Right renal pelvis (tissue), 4 donors: ENCODE measurements around the gene PRDM16. TPM values are rescaled to one million over a fixed set of nuclear protein-coding genes. Genes with fewer than 3 reads are reported as not detected.

Experiments
- DNase-seq, 4 donors: peaks; one replicate each; pipeline ENCODE4 v3.0.0-alpha.2; 2013; ENCODE audit warnings: low read depth in 4 of 4, low spot score in 3 of 4, missing footprints in 1 of 4
- polyA plus RNA-seq, 4 donors: library from polyadenylated mRNA; unstranded; fragments of 120-200 nt; gene quantifications; one replicate each; pipeline ENCODE4 v1.2.1, GENCODE V29; 2013; ENCODE audit not compliant: insufficient read length in 4 of 4

PRDM16 gene
- polyA plus RNA-seq, 4 donors = 6.0 to 8.1 (median 7.0) TPM

DNA sequence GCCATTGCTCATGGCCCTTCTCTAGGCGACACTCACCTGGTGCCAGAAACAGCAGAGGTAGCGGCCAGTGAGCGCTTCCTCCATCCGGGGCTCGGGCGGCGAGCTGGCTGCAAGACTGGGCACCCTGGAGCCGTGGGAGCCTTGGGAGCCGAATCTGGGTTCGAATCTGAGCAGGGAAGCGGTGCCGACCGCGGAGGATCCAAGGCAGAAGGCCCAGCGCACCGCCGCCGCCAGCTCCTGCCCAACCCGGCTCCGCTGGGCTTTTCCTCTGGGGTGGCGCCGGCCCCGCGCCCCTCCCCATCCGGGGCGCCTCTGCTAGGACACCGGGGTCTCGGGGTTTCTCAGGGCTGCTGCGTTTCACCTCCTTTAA is 1.7 kb upstream of the PRDM16 start:
- no peak for DNase-seq

DNA sequence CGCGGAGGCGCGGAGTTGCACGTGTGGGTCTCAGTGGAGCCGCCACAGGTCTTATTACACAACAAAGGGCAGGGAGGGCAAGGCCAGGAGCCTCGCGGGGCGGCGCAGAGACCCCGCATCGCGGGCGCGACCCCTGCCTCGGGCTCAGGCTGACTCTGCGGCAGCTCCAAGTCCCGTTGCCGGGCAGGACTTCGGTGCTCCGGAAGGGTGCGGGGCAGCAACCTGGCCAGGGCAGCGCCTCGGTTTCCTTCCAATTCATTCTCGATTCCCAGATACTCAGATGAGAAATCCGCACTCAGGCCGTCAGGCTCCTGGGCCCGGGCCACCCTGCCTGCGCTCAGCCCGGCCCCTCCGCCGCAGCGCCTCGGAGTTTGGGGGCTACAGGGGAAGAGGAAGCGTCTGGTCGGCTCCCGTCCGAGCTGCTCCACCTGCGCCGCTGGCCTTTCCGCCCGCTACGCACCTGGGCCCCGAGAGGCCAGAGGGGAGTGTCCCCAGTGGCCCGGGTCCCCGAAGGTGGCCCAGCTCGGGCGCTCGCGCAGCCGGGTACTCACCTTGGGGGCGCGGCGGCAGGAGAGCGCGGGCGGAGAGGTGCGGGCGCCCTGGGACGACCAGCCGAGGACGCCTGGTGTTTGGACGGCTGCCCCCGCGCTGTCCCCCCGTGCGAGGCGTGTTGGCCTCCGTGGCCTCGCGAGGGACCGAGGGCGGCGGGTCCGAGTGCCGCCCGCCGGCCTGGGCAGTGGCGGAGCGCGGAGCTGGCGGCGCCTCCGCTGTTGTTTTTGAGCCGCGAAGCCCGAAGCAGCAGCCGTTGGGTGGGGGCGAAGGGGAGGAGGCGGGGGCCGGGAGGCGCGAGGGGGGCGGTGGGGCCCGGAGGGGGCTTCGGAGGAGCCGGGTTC is 1.1 kb upstream of the PRDM16 start:
- DNase-seq = no peak

DNA sequence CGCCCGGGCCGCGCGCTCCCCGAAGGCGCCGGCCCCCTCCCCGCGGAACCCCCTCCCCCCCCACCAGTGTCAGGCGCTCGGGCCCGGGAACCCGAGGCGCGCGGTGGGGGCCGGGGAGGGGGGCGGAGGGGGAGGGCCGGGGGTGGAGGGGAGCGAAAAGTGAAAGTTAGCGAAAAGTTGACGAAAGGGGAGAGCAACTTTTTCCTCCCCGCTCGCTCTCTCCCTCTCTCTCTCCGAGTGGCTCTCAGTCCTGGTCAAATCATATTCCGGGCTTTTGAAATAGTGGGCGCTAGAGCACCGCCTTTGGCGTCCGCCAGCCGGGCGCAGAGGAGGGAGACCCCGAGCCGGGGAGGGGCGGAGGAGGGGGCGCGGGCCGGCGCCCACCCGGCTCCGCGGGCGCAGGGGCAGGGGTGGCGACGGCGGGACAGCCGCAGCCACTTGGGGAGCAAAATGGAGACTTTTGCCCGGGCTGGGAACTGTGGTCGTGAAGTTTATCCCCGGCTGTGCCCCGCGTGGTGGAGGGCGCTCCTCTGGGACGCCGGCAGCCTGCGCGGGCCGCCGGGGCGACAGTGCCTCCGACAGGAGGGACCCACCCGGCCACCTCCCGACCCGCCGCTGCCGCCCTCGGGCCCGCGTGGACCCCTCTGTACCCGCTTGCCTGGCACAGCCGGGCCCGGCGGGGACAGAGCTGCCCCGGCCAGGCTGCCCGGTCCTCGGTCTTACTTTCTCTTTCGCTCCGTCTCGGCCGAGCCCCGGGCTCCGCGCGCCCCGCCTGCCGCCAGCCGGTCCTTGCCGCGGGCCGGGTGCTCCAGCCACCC is 697 bp downstream of the PRDM16 start:
- peak in 3 of 4 donors; percentile 57 to 67 (median 65) for DNase-seq

DNA sequence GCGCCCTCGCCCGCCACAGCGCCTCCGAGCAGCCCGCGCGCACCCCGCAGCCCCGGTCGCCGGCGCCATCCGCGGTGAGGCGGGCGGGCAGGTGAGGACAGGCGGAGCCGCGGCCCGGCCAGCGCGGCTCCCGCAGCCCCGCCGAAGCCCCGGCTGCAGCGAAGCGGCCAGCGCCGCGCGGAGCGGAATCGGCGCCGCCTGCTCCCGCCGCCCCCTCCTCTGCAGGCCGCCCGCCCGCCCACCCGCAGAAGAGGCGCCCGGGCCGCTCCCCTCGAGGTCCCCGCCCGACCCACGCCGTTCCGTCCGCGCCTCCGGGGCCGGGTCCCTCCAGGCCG is 1.3 kb downstream of the PRDM16 start:
- no peak for DNase-seq

DNA sequence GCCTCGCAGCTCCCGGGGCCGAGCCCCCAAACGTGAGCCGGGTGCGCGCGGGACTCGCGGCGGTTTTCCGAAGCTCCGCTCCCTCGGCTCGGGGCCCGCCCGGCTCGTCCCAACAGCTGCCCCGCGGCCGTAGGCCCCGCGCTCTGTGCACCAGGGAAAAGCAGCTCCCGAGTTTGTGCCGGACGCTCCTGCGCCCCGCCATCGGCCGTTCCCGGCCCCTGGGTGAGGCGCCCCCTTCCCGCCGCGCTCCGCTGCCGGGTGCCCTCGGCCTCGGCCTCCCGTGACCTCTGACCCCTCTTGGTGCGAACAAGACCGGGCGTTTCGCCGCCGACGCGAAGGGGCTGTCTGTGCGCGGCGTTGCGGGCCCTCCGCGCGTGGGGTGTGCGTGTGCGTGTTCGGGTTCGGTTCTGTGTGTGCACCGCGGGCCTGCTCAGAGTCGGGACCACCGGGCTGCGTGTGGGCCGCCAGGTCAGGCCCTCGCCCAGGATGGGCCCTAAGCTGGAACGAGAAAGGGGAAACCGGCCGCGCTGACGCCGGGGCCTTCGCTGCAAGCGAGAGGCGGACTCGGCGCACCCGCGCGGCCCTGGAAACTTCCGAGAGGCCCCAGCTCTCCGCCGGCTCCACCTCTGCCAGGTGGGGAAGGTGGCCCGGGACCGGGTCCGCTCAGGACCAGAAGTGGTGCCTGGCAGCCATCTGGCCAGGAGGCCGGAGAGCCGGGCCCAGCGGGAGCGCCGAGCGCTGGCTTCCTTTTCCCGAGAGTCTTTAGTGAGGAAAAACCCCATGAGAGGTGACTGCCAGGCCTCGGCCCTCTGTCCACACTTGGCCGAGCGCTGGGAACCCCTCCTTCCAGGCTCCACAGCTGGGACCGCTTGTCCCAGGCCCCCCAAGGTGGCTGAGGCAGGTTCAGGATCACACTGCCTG is 1.9 kb downstream of the PRDM16 start:
- DNase-seq = no peak

DNA sequence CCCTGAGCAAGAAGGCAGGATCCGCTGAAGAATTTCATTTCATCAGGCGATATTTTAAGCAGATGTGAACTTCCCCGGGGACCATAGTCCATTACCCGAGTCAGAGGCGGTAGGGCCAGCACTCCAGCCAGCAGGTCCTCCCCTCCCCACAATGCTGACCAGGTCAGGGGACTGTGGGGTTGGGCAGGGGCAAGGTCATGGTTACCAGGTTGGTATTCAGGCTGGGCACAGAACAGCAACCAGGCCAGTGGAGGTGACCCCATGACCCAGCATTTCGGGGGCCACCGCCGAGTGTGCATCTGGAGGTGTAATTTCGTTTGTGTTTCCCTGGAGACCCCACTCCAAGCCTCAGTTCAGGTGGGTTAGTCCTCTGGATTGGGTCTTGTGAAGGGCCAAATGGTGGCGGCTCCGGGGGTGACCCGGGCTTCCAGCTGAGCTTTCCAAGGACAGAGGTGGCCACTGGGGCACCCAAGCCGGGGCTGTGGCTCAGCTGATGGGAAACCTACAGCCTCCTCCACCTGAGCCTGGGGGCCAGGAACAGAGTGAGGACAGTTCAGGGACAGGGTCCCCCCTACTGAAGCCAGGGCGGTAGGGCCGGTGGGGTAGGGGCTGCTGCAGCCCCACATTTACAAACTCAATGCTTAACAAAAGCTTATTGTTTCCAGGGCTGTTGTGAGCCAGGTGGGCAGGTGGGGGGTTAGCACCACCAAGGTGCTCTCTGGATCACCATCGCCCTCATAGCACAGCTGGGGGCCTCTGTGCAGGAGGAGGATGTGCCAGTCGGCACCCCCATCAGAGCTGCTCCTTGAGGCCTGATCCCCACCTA is 2.8 kb downstream of the PRDM16 start:
- DNase-seq = no peak

DNA sequence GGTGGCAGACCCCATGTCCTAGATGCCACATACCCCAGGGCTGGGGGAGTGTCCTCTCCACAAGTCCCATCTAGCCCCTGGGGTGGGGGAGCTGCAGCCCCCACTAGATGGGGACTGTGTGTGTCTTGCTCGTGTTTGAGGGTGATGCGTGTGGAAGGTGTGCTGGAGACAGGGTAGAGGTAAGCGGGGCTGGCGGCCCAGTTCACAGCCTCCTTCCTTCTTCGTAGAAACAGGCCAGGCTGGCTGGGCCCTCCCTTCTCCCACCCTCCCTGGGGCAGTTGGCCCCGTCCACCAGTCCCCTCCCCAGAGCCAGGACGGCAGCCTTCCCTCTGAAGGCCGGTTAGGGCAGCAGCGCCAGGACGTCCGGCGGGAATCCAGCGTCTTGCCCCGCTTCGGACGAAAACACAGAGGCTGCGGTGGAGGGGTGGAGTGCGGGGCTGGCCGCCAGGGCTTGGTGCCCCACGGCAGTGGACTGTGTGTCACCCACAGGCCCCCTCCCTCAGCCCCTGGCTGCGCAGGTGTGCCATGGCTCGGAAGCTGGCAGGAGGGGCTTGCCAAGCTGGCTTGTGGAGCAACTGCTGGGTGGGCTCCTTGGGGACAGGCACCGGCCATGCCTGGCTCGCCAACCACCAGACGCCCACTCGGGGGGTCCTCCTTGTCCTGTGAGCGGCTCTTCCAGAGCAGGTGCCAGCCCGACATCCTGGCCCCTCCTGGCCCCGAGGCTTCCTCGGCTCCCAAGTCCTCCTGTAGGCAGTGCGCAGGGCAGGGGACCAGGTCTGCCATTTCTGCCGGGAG is 3.6 kb downstream of the PRDM16 start:
- no peak for DNase-seq

DNA sequence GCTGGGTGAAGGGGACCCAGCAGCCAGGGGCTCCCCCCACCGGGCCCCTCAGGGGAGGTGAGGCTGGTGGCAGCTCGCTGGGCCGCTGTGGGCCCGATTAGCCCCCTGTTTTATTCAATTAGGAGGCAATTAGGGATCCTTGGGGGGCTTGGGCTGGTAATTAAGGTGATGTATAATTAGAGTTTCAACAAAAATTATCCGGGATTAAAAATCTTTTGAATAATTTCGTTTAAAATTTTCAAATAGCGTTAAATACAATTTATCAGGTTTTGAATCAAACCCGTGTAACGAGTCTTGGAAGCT is 4.1 kb downstream of the PRDM16 start:
- DNase-seq = no peak

DNA sequence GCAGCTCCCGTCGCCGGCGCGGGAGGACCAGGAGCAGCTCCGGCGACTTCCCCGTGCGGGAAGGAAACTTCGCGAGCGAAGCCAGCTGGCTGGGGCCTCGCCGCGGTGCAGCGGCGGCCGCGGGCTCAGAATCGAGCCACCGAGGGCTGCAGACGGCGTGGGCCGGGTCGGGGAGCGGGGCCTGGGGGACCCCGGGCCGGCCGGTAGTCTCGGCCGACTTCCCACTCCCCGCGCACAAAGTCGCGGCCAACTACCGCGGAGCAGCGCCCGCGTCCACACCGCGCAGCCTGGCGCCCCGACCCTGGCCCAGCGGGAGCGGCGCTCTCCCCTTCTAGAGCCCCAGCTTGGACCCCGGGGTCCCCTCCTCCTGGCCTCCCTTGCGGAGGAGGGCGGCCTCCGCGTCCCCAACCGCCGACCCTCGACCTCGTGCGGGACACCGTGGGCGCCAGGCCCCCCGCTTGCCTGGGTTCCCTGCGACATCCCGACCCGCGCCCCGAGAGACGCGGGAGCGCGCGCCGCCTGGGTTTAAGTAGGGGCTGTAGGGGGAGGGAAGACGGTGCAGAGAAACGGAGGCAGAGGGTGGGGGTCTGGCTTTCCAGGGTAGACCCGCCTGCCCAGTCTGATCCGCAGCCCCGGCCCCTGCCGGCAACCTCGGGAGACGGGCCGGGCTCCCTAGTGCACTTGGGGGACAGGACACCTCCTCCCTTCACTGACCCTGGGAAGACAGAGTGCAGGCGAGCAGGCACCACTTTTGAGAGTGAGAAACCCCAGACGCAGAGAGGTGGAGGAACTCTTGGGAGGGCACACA is 4.7 kb downstream of the PRDM16 start:
- no peak for DNase-seq

DNA sequence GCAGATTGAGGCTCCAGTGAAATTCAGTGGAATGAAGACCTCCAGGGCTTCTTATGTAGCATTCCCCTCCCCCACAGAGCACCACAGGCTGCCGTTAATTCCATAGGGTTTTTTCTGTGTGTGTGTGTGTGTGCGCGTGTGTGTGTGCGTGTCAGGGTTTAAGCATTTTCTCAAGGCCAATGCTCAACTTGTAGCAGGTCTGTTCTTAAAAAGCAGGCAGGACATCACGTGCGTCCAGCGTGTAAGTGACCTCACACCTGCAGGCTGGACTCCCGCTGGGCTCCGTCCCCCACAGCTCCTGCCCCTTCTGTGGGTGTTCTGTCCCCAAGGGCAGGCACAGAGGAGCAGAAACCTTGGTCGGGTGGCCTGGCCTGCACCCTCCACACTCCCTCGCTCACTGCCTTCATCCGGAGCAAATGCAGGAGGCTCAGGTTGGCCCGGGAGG is 5.3 kb downstream of the PRDM16 start:
- no peak for DNase-seq

DNA sequence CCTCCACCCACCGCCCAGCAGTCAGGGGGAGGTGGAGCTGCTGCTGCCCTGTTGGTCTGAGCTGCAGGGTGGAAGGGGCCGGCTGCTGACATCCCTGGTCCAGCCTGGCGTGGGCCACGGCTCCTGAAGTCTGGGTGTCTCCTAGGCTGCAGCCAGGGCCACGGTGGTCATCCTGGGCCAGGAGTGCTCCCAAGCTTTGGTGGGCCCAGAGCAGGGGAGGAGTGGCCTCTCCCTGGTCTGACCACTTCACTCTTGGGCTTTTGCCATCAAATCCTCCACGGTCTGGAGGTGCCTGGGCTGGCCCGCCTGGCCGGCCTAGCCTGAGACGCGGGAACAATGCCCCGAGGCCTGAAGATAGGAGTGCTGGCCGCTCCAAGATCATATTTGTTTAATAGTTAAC is 5.8 kb downstream of the PRDM16 start:
- no peak for DNase-seq

DNA sequence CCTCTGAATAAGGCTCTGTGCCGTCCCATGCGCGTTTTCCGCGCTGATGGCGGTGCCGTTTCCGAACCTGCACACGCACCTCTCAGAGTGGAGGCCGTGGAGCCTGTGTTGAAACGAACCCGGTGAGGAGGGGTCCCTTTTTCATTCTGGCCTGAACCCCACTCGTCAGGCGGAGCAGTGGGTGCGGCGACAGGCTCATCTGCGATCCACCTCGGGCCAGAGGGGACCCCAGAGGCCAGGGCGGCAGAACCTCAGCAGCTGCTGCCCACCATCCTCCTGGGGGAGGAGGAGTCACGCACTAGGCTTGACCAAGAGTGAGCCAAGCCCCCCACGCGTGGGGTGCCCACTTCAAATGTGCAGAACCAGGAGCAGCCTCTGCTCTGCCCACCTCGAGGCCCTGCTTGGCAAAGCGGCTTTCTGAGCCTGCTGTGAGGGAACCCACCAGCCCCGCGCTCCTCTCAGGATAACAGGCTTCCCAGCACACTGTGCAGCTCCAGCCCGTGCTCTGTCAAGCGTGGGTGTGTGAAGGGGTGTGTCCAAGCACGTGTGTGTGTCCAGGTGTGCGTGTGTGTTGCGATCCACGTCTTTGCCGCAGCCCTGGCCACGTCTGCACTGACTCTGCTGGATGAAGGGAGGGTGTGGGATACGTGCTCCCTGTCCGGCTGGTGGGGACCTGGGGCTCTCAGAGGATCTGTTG is 6.8 kb downstream of the PRDM16 start:
- DNase-seq = no peak

DNA sequence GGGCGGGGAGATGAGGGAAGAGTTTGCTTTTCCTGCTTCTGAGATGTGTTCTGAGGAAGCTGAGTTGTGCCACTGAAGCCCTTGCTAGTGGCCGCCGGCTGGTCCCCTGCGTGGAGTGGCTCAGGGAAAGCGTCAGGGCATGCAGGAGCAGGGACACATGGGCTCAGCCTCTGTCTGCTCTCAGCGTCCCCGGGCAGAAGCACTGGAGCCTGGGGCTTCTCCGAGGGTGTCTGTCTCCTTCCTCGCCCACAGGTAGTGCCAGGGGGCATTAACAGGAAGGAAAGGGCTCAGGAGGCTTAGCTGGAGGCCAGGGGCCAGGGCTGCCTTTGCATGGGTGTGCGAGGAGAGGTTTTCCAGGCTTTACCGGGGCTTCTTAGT is 7.3 kb downstream of the PRDM16 start:
- DNase-seq = no peak

DNA sequence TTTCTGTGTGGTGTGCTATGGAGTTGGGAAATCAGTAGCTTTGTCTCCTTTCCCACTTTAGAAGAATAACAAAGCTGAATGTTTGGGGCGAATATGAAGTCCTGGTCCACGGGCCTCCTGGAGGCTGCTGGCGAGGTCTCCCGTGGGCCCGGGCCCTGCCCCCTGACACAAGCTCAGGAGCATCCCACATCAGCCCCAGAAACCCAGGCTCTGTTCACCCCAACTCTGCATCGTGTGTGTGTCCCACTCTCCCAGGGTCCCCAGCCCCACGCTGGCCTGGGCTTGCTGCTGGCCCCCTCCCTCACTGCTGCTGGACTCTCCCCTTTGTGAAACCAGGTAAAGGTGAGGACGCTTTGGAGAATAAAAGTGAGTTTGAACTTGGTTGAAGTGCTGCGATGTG is 8.1 kb downstream of the PRDM16 start:
- no peak for DNase-seq

DNA sequence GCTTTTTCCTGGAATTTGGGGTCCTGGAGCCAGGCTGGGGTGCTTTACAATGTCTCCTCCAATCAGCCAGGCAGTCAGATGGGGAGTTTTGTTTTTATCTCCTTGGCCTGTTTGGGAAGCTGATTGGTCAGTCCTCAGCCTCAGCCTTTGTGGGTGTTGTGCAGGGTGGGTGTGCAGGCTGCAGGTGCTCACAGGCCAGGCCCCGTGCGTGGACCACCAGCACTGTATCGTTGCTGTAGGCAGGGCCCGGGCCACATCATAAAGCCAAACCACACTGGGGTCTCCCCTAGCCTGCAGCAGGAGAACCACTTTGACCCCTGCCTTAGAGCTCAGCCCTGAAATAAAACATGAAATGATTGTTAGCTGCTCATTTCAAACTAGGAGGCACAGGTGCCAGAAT is 8.6 kb downstream of the PRDM16 start:
- DNase-seq = no peak

DNA sequence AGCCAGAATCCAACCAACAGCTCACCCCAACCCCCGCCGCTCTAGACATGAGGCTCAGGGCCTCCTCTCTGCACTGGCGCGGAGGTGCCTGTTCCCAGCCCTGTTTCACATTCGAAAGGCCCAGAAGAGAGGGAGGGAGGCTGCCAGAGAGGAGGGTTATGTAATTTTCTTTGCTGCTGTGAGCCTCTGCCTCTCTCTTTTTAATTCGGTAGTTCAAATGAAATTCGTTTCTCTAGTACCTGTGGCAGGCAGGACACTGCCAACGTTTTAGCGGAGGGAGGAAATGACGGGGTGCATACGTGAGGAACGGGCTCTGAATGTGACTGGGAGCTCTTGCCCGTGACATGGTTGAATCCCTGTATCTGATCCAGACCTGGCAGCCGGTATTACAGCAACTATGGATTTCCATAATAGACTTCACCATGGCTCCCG is 9.4 kb downstream of the PRDM16 start:
- DNase-seq = no peak

DNA sequence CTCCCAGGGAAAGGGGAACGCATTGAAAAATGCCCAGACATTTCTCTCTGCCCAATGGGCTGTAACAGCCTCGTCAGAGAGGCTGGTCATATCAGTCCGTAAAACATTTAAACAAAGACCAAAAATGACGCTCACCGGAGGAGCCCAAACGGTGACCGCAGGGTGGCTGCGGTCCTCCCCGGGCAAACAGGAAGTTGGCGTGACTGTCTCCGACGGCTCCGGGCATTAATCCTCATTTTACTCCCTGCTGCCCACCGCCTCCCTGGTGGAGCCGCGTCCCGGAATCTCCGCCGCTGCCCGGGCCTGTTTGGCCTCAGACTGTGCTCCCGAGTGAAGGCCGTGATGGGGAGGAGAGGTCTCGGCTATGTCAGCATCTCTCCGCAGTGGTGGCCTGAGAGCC is 9.9 kb downstream of the PRDM16 start:
- no peak for DNase-seq
